Muscle of leg (tissue), 11 donors: ENCODE data around the gene GDF7. TPM values are rescaled to one million over a fixed set of nuclear protein-coding genes. Genes with fewer than 3 reads are reported as not detected.

ENCODE experiments used
- DNase-seq: peaks from one replicate; pipeline ENCODE4 v3.0.0; 2013
- H3K27ac ChIP-seq: one replicate; pipeline ENCODE4 v1.5.1; 2013; ENCODE audit warnings: mild to moderate bottlenecking, low read length, control low read depth
- H3K27me3 ChIP-seq: one replicate; pipeline ENCODE4 v1.6.1; 2013; ENCODE audit warnings: low read length; ENCODE audit not compliant: control insufficient read depth, insufficient read depth
- H3K36me3 ChIP-seq: one replicate; pipeline ENCODE4 v1.6.1; 2013; ENCODE audit warnings: low read length; ENCODE audit not compliant: control insufficient read depth, insufficient read depth
- H3K4me1 ChIP-seq: one replicate; pipeline ENCODE4 v1.6.1; 2013; ENCODE audit warnings: low read length; ENCODE audit not compliant: control insufficient read depth, insufficient read depth
- H3K4me3 ChIP-seq: one replicate; pipeline ENCODE4 v1.5.1; 2013; ENCODE audit warnings: low read length, control low read depth
- H3K9me3 ChIP-seq: replicated peaks from 2 replicates; pipeline ENCODE4 v1.6.1; 2013; ENCODE audit warnings: low read depth, low read length; ENCODE audit not compliant: control insufficient read depth
- WGBS: methylation state at CpG from one replicate; pipeline ENCODE4 v1.1.5; 2013; ENCODE audit warnings: missing lambda C conversion rate; ENCODE audit not compliant: insufficient coverage; 5-methylcytosine and 5-hydroxymethylcytosine counted together
- polyA plus RNA-seq, 8 donors: library from polyadenylated mRNA; unstranded; fragments of 120-200 nt; gene quantifications; one replicate each; pipeline versions ENCODE4 v1.2.1 to v1.2.3, GENCODE V29; 2013; ENCODE audit warnings: inconsistent platforms in 1 of 8, low replicate concordance in 1 of 8; ENCODE audit not compliant: insufficient read length in 8 of 8, insufficient read depth in 1 of 8
- total RNA-seq: library from RNA; stranded (reverse); fragments of 120-200 nt; gene quantifications from one replicate; pipeline ENCODE4 v1.2.4, GENCODE V29; 2013

GDF7 gene
- total and polyA plus RNA-seq, 9 donors = 0.29 to 0.81 (median 0.56) TPM

- Histone ChIP-seq H3K4me1 (no peaks in the 10 kb centered on the region), H3K9me3 (no peaks in the 10 kb centered on the region), H3K27me3 (no peaks in the 10 kb centered on the region), H3K4me3 (no peak overlapping the region), H3K36me3 (no peaks in the 10 kb centered on the region), H3K27ac (no peak overlapping the region)
- no peak for DNase-seq
Observed at GRCh38 chr2:20723543-20723942, 56.6 kb downstream of the GDF7 start.

DNA sequence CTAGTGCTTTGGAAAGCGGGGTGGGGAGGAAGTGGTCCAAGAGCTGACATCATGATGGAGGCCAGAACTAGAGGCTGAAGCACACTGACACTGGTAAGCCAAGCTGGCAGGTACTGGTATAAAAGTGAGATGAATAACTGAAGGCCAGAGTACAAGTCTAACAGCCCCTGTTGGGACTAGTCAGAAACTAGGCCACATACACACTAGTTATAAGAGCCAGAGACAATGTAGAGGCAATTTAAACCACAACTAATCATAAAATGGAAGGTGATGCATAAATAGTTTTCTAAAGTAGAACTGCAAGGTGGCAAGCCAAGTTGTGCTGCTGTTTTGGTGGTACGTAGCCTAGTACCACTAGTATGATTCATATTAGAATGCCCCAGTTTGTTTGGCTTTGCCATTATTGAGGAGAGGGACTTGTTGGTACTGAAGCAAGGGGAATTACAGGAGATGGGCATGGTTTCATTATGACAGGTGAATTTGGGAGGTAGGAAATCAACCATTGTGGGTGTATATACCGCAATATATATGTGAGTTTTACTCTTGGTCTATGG lies 57.6 kb downstream of the GDF7 start:
- H3K36me3 ChIP-seq = no peaks in the 10 kb centered on the region
- H3K9me3 ChIP-seq = no peaks in the 10 kb centered on the region
- H3K27me3 ChIP-seq = no peaks in the 10 kb centered on the region
- H3K27ac ChIP-seq = no peak overlapping the region
- H3K4me3 ChIP-seq = no peak overlapping the region
- WGBS = 100% methylated on average over 2 of the region's 3 CpGs
- DNase-seq = no peak
- H3K4me1 ChIP-seq = no peaks in the 10 kb centered on the region

- WGBS = 100% methylated on average over 1 of the region's 2 CpGs
Observed at GRCh38 chr2:20725782-20726181, 58.8 kb downstream of the GDF7 start.

GRCh38 chr2:20726913-20727312 lies 60.0 kb downstream of the GDF7 start:
- DNase-seq = no peak
- no peak overlapping the region for H3K27ac ChIP-seq
- 100% methylated on average over 1 of the region's 5 CpGs for WGBS
- no peak overlapping the region for H3K4me3 ChIP-seq
- H3K27me3 ChIP-seq = no peaks in the 10 kb centered on the region
- no peaks in the 10 kb centered on the region for H3K4me1 ChIP-seq
- H3K36me3 ChIP-seq = no peaks in the 10 kb centered on the region
- no peaks in the 10 kb centered on the region for H3K9me3 ChIP-seq

More at GRCh38 chr2:20725782-20726181, 58.8 kb downstream of the GDF7 start:
- Histone ChIP-seq H3K4me3 (no peak overlapping the region), H3K9me3 (no peaks in the 10 kb centered on the region), H3K36me3 (no peaks in the 10 kb centered on the region), H3K4me1 (no peaks in the 10 kb centered on the region), H3K27me3 (no peaks in the 10 kb centered on the region), H3K27ac (no peak overlapping the region)
- no peak for DNase-seq

GRCh38 chr2:20728114-20728758 lies 61.3 kb downstream of the GDF7 start:
- Histone ChIP-seq H3K4me3 (no peak overlapping the region), H3K27me3 (no peaks in the 10 kb centered on the region), H3K36me3 (no peaks in the 10 kb centered on the region), H3K9me3 (no peaks in the 10 kb centered on the region), H3K4me1 (no peaks in the 10 kb centered on the region), H3K27ac (no peak overlapping the region)
- WGBS = 0% methylated on average over 1 of the region's 4 CpGs
- peak; percentile 15 for DNase-seq

Other genes starting within 250 kb of the GDF7 start
- gene RHOB, start 220.1 kb upstream of the GDF7 start, total RNA-seq = 148 TPM
- gene RHOB, start 220.1 kb upstream of the GDF7 start, polyA plus RNA-seq = 100 to 1,000 TPM in 7 of 8 donors, 10 to 100 TPM in 1; 90.9 to 174 (median 133) TPM
- gene HS1BP3, start 16.0 kb upstream of the GDF7 start, total RNA-seq = 9.8 TPM
- gene HS1BP3, start 16.0 kb upstream of the GDF7 start, polyA plus RNA-seq = 10 to 100 TPM in 4 of 8 donors, 1 to 10 TPM in 4; 7.1 to 11.5 (median 9.8) TPM
- gene LDAH, start 156.0 kb downstream of the GDF7 start, total RNA-seq = 15.5 TPM
- gene LDAH, start 156.0 kb downstream of the GDF7 start, polyA plus RNA-seq = 10 to 100 TPM in 5 of 8 donors, 1 to 10 TPM in 3; 8.5 to 12.1 (median 10.9) TPM